Epidermal melanocyte (primary cell): ENCODE results near the gene GDAP2.
"Not testable (repeated sequence)": the region's sequence is repeated elsewhere in the genome, so short reads cannot be mapped to it uniquely, and the experiment has no call there.

Experiments
- DNase-seq: peaks from one replicate; pipeline ENCODE4 v3.0.0; 2011; ENCODE audit warnings: low spot score; ENCODE audit not compliant: insufficient read length

The GDAP2 gene, protein sequence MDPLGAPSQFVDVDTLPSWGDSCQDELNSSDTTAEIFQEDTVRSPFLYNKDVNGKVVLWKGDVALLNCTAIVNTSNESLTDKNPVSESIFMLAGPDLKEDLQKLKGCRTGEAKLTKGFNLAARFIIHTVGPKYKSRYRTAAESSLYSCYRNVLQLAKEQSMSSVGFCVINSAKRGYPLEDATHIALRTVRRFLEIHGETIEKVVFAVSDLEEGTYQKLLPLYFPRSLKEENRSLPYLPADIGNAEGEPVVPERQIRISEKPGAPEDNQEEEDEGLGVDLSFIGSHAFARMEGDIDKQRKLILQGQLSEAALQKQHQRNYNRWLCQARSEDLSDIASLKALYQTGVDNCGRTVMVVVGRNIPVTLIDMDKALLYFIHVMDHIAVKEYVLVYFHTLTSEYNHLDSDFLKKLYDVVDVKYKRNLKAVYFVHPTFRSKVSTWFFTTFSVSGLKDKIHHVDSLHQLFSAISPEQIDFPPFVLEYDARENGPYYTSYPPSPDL

DNA sequence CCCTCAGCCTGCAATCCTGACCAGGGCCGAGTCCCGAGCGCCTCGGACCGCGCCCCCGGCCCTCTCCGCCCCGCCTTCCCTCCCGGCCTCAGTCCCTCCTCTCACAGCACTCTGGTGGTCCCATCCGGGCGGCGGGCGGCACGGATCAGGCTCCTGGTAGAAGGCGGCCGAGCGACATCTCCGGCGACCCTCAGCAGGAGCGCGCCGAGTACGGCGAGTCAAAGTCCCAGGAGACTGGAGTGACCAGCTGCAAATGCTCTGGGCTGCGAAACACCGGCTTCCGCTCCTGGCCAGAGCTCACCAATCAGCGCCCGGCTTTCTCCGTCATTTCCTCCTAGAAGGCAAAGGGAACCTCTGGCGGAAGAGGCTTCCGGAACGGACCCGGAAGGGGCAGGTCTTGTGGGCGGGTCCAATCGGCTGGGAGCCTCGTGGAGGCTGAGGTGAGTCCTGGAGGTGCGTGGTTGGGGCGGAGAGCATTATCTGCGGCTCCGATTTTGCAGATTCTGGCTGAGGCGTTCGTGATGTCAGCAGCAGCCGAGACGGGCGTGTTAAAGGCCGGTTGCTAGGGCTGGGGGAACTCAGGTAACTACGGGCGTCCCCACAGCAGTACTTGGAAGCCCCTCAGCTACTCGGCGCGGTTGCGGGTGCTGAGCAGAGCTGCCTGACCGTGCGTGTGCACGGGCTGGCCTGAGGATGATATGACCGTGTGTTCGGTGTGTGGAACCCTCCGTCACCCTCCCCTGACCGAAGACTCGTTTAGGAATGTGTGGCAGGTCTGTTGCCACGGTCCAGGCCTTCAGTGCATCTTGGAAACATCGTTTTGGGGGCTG lies at the start of gene GDAP2, which contains the start of gene WDR3:
Gene GDAP2, minus strand, starts transcription at position 279 of the 830 bp plus-strand sequence. CDS start 9,264 bp downstream, outside the sequence.
Gene WDR3, plus strand, starts transcription at position 397 of the 830 bp plus-strand sequence. CDS start 3,581 bp downstream, outside the sequence.
- DNase-seq, result peak; percentile 86

DNA sequence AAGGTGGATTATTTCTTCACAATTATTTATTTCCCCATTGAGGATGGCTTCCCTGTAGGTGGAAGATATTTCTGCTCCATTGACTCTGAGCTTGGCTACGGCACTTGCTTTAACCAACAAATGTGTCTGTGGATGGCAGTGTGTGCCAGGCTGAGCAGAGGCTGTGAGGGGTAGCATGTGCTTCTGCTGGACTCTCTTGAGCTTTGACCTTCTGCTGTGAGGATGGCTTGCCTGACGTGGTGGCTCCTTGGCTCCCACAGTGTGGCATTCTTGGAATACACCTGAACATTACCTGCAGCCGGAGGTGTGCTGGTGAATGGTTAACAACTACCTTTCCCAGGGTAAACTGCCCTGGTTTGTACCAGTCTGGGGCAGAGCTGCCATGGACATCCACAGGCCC lies 47.0 kb upstream of the GDAP2 start:
- no peak for DNase-seq

DNA sequence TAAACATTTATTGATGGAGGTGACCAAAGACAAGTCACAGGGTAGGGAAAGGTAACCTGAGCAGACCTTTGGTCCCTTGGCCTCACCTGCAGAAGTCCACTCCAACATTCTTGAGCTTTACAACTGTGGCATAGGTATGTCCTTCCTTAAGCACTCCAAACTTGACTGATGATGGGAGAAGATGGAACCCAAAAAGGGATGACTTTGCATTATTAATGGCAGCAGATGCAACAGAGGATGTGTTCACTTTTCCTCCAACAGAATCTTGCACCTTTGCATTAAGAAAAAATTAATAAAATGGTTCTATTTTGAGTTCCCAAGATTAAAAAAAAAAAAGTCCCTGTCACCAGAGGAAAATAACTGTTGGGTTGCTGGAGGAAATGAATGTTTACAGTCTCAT lies 42.4 kb upstream of the GDAP2 start:
- DNase-seq, result no peak

DNA sequence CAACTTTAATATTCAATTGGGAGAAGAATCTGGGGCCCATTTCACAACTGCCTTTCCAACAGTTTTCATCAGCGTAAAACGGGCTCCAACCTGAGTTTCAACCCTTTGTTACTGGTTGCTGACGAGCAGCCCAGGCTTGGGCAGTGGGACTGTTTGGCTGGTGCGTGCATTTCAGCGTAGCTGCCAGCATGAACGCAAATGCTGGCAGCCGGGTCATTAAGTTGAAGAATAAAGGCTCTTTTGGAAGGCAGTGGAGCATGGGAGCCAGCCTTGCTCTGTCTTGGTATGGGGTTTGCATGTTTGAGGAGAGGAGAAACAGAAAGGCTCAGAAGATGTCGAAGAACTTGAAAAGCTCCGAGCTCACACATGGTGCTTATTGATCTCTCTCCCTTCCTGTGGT lies 40.8 kb upstream of the GDAP2 start:
- DNase-seq, result no peak

DNA sequence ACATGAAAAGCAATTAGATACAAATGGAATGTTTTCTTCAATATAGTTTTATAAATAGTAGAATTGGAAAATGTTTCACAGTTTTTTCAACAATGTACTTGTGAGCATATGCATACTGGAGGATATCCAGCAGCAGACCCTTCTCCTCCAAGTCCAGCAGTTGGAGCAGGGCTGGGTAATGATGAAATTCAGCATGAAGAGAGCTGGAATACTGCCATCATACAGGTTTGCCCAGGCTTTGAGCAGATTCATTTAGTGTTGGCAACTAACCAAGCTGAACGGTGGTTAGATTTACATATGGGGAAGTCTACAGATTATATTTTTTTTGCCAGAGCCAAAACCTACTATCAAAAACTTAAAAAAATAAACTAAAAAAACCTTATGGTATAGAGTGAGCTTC lies 38.5 kb upstream of the GDAP2 start:
- DNase-seq, result no peak

DNA sequence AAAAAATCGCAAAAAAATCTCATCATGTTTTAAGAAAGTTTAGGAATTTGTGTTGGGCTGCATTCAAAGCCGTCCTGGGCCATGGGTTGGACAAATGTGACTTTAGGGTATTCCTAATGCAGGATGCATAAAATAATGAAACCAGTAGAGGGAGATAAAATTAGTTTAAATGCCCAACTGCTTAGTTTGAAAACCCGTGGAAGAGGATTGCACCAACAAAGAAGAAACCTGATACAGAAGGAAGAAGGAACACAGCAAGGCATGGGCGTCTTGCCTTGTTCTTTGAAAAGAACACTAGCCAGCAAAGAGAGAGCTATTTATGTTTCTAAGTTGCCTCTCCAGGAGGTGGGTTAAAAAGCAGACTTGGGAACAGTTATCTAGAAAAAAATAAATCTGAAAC lies 38.1 kb upstream of the GDAP2 start:
- peak; percentile 23 for DNase-seq

DNA sequence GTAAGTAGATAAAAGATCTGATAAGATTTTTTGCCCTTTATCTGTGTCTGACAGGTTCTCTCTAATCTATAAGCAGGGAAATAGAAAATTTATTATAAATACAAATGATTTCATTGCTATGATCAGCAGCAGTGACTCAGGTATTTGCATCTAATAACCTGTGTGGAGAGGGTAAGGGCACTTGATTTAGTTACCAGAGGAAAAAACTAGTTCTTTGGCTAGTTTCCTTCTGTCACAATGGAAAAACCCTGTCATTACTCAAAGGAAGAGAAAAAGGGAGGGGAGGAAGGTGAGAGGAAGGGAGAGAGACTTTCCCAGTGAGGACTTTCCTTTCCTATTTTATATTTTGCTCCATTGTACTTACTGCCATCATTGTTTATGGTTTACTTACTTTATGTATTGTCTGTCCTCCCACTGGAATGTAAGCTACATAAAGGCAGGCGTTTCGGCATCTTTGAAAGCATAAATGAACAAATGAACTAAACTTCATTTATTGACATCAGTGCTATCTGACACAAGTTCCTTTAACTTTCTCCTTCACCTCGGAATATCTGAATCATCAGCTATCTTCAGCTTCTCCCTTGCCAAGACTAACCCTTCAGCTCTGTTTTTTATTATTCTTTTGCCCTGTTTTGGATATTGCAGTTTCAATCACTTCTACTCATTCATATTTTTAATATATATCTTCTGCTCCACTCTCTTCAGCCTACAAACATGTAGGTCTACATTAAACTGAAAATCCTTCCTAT lies 35.0 kb upstream of the GDAP2 start:
- no peak for DNase-seq

DNA sequence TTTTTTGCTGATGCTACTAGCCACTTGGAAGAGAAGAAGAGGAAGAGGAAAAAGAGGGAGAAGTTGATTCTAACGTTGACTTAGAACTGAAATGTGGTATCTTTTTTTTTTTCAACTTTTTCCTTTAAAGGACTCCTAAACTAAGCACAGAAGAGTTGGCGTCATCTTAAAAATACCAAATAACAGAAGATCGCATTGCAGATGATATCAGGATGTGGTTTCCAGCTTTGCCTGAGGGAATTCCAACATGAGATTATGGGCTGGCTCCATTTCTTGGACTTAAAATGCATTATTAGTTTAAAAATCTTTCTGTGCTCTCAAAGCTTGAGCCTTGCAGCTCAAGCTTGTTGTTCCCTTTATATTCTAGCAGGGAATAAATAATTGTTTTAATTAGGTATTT lies 29.9 kb upstream of the GDAP2 start:
- DNase-seq, result no peak

DNA sequence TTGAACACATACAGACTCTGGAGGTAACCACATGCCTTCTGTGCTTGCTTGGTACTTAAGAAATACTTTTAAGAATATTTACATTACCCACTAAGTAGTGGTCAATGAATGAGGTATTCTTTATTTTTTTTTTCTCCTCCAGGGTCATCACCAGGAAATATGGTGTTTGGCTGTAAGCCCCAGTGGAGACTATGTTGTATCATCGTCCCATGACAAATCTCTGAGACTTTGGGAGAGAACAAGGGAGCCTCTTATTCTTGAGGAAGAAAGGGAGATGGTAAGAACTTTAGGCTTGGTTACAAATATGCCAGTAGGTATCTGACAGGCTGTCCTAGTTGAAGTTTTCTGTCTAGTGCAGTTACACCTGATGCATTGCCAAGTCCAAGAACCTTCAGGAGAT lies 23.0 kb upstream of the GDAP2 start:
- no peak for DNase-seq

DNA sequence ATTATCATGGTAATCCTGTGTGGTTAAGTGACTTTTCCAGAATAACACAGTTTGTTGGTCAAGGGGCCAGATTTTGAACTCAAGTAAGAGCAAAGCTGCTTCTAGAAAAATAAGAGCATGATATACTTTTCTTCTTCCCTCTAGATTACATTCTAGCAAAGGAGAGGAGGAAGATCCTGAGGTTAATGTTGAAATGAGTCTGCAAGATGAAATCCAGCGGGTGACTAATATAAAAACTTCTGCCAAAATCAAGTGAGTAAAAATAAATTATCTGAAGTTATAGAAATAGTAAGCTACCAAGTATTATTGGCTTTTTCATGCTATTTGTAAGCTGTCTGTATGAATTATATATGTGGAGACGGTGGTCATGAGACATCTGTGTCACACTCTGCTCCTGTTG lies 12.9 kb upstream of the GDAP2 start:
- DNase-seq, result no peak

DNA sequence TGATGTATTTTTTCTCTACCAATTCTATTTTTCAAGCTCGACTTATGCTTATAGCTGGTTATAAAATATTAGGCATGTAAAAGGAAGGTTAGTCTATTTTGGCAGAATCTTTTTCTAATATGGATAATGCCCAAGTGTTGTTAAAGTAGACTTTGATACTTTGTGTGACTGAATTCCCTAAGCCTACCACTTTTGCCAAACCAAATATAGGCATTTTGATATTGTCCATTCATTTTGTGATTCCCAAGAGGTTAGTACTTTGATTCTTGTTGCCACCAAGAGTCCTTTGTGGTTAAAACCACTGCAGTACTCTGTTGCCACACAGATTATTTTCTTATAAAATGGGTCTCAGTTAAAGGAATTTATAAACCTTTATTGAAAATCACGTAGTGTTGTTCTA lies 4.3 kb upstream of the GDAP2 start:
- DNase-seq, result no peak

DNA sequence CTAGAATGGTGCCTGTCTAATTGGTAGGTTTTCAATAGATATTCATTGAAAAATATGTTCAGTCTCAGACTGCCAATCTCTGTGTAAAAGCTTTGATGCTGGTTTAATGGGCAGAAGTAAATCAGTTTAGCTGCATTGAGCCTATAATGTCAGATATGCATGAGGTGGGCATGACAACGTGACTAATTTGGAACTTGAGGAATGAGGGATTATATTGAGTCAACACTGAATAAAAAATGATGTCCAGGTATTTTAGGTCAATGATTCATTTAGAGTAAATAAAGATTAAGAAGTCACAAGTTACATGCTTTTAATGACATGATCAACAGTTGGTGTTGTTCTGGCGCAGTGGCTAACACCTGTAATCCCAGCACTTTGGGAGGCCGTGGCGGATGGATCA lies 3.2 kb upstream of the GDAP2 start:
- no peak for DNase-seq

DNA sequence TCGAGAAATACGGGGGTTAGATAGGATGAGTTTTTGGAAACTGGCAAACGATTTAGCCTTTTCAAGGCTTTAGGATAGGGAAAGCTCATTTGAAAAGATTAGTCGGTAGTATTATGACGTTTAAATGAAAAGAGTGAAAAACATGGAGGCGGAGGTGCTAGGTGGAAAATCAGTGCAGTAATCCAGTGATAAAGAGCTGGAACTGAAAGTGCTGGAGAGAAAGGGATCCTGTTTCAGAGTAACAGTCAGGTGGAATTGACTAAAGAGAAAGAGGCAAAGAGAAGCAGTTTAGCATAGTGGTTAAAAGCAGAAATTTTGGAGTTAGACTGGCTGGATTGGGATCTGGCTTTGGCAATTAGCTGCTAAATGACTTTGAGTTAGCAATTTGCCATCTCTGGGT lies 1.1 kb upstream of the GDAP2 start:
- DNase-seq, result no peak

DNA sequence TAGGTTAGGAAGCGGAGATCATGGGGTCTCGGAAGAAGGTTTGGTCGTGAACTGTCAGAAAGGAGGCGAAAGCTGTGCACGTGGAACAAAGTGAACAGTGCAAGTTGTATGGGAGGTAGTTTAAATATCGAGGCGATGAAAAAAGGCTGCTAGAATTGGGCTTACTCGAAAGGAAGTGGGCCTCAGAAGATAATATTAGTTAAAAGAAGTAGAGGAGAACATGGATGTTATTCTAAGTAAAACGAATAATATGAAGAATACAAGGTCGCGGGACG lies 689 bp upstream of the GDAP2 start:
- DNase-seq, result no peak

DNA sequence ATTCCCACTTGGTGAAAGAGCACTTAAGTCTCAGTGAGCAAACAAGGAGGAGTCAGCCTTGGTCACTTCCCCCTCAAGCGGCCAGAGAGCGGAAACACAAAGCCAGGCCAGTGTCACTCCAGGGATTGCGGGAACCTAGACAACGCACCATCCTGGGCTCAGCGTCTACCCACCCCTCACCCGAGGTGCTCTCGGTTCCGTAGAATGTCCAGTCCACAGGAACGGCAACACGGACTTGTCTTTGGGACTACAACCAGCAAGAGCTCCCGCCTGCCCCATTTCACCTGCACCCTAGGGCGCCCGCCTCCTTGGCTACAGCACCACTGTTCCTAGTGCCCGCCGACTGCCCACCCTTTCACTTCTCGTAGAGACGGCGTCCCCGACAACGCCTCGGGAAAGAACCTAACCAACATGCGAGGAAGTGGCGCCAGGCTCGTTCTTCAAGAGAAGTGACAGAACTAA lies 509 bp downstream of the GDAP2 start:
- peak; percentile 59 for DNase-seq

DNA sequence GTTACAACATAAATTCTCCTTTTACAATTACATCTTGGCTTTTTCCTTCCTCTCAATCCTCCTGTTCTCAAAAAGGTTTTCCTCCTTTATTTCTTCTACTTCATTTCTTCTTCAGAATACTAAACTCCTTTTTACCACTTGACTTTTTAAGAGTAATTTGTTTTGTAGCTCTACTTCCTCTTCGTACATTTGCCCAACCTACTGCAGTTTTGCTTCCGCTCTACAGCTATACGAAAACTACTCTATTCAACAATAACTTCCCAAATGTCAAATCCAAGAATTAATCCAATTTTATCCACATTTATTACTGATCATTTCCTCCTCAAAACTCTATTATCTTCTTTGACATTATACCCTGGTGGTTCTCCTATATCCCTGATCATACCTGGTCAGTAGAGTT lies 3.4 kb downstream of the GDAP2 start:
- DNase-seq, result no peak

DNA sequence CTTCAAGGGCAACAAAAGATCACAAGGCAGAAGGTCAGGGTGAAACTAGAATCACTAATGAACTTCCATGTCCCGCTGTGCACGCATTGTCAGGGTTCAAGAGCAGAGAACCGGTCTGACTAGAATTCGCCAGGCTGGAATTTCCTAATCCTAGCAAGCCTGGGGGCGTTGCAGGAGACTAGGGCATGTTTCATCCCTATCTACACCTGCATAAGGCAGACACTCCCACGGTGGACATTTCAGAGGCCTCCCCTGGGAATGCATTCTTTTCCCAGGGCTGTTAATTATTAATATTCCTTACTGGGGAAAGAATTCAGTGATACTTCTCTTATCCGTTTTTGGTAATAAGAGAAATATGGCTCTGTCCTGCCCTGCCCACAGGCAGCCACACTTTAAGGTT lies 6.7 kb downstream of the GDAP2 start:
- not testable (repeated sequence) for DNase-seq

DNA sequence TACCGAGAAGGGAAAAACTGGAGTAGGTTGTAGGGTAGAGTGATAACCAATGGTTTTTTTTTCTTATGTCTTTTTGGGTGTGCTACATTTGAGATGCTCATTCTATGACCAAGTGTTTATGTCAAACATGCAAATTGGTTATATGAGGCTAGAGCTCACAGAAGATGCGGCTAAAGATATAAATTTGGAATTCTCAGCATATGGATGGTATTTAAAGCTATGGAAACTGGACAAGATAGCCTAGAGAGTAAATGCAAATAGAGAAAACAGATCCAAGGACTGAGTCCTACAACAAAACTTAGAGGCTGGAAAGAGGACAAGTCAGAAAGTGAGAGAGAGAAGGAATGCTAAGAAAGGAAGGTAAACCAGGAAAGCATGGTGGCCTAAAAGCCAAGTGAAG lies 7.4 kb downstream of the GDAP2 start:
- DNase-seq, result no peak

DNA sequence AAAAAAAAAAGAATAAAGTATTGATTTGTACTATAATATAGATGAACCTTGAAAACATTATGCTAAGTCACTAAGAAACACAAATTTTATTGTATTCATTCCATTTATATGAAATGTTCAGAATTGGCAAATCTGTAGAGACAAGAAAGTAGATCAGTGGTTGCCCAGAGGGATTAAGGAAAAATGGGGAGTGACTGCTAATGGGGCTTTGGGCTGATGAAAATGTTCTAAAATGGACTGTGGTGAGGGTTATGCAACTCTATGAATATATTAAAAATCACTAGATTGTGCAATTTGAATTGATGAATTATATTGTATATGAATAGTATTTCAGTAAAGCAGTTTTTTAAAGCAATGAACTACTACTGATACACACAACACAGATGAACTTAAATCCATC lies 10.0 kb downstream of the GDAP2 start:
- DNase-seq, result no peak

DNA sequence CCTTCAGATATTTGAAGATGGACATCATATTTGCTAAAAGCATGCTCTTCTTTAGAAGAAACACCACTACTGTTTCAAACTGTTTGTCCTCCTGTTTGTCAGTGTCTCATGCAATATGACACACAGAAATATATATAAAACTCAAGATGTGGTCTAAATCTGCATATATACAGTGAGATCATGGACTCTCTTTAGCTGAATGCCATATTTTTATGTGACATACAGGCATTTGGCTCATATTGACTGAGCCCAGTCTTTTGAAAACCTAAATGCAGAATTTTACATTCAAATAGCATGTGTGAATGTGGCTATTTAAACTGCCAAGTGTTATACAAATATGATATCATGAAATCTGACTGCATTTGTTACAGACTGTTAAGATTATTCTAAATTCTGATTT lies 18.4 kb downstream of the GDAP2 start:
- DNase-seq, result no peak

DNA sequence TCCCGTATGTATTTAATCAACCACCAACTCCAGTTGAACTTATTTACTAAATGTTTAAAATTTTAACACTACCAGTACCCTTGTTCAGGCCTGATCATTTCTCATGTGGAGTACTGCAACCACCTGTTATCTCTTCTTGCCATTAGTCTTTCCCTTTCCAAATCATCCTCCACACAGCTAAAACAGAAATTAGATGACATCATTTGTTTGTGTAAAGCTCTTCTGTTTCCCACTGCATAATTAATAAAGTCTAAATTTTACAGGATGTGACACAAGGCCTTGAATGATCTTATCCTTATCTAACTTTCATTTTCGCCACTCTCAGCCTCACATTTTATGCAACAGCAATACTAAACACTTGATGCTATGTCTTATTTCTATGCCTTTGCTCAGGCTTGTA lies 24.4 kb downstream of the GDAP2 start:
- DNase-seq, result no peak

DNA sequence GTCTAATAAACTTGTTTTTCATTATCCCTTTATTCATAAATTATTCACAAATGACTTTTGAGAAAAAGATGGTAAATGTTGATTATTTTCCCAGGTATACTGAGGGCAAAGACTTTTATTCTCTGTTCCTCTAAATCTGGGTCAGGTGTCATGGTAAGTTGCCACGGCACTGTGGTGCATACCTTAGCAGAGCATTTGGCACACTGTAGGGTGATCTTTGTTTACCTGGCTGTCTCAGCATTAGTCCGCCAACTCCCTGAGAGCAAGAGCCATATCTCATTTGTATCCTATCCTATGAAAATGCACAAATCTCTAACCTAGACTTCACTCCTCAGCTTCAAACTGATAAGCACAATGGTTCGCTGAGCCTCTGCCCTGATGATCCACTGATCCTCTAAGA lies 24.9 kb downstream of the GDAP2 start:
- DNase-seq, result no peak
